Measurements from ENCODE around the gene FFAR1. TPM values are rescaled to one million over a fixed set of nuclear protein-coding genes. Genes with fewer than 3 reads are reported as not detected.

The FFAR1 gene
- polyA plus RNA-seq, 1 donor (not counting 4 experiments of a cell fraction or from before 2014, with no cell fraction given), result not detected

GRCh38 chr19:35309481-35310279 is 38.0 kb upstream of the FFAR1 start:
- H3K9me3 ChIP-seq (ENCODE audit: control insufficient read depth, low read depth, low read length), result no peaks in the 10 kb centered on the region
- H3K4me2 ChIP-seq (ENCODE audit: control insufficient read depth, extremely low read depth, insufficient read depth, low read depth, low read length), result no peak overlapping the region
- H2AFZ ChIP-seq (ENCODE audit: control insufficient read depth, low read length), result no peak overlapping the region
- no peaks in the 10 kb centered on the region for H3K79me2 ChIP-seq (ENCODE audit: control insufficient read depth, insufficient read depth, low read length)
- no peaks in the 10 kb centered on the region for H4K20me1 ChIP-seq (ENCODE audit: control insufficient read depth, extremely low read depth, insufficient read depth, low read length)
- no peak overlapping the region for H3K4me3 ChIP-seq (ENCODE audit: control insufficient read depth in 2 of 3, extremely low read depth in 1 of 3, insufficient read depth in 2 of 3, low read depth in 1 of 3, low read length in 3 of 3)
- no peak overlapping the region for H3K27ac ChIP-seq (ENCODE audit: control insufficient read depth, insufficient read depth, low read length)
- DNase-seq (ENCODE audit: low read depth, low spot score) (no peak), FAIRE-seq (no peak)
- peaks cover 5% of the 10 kb centered on the region for H3K4me1 ChIP-seq (ENCODE audit: control insufficient read depth, extremely low read depth, insufficient read depth, low read length)
- H3K36me3 ChIP-seq (ENCODE audit: control insufficient read depth in 2 of 2, extremely low read depth in 1 of 2, insufficient read depth in 2 of 2, low read length in 2 of 2), result no peaks in the 10 kb centered on the region
- no peaks in the 10 kb centered on the region for H3K9me1 ChIP-seq (ENCODE audit: control insufficient read depth, extremely low read depth, insufficient read depth, low read length)
- H3K9ac ChIP-seq (ENCODE audit: control insufficient read depth, extremely low read depth, insufficient read depth, low read length), result no peak overlapping the region
- TF ChIP-seq CTCF (optimal IDR thresholded peaks at IDR 0.05 in 1 of 3, IDR thresholded peaks at IDR 0.05 in 1 of 3, conservative IDR thresholded peaks at IDR 0.05 in 1 of 3; ENCODE audit: extremely low read depth in 1 of 3, insufficient read depth in 2 of 3, low read length in 3 of 3) (no peak), EZH2 (IDR thresholded peaks at IDR 0.05; ENCODE audit: low read length) (no peak)
- peaks cover 3% of the 10 kb centered on the region for H3K27me3 ChIP-seq (ENCODE audit: control insufficient read depth, extremely low read depth, insufficient read depth, low read length)
- dilution Hi-C loops (cut with MboI; ENCODE audit: extremely low pct_ligation_motif_present, low sequenced_read_pairs), result no loop called here

- DNase-seq (ENCODE audit: low read depth, low spot score), result no peak
- Histone ChIP-seq H3K27ac (ENCODE audit: control insufficient read depth, insufficient read depth, low read length) (no peak overlapping the region), H3K79me2 (ENCODE audit: control insufficient read depth, insufficient read depth, low read length) (no peaks in the 10 kb centered on the region), H3K4me1 (ENCODE audit: control insufficient read depth, extremely low read depth, insufficient read depth, low read length) (peaks cover 5% of the 10 kb centered on the region), H3K9me3 (ENCODE audit: control insufficient read depth, low read depth, low read length) (no peaks in the 10 kb centered on the region), H4K20me1 (ENCODE audit: control insufficient read depth, extremely low read depth, insufficient read depth, low read length) (no peaks in the 10 kb centered on the region), H3K27me3 (ENCODE audit: control insufficient read depth, extremely low read depth, insufficient read depth, low read length) (peaks cover 3% of the 10 kb centered on the region), H3K9ac (ENCODE audit: control insufficient read depth, extremely low read depth, insufficient read depth, low read length) (no peak overlapping the region), H3K4me3 (ENCODE audit: control insufficient read depth in 2 of 3, extremely low read depth in 1 of 3, insufficient read depth in 2 of 3, low read depth in 1 of 3, low read length in 3 of 3) (no peak overlapping the region), H3K36me3 (ENCODE audit: control insufficient read depth in 2 of 2, extremely low read depth in 1 of 2, insufficient read depth in 2 of 2, low read length in 2 of 2) (no peaks in the 10 kb centered on the region), H3K9me1 (ENCODE audit: control insufficient read depth, extremely low read depth, insufficient read depth, low read length) (no peaks in the 10 kb centered on the region), H3K4me2 (ENCODE audit: control insufficient read depth, extremely low read depth, insufficient read depth, low read depth, low read length) (no peak overlapping the region), H2AFZ (ENCODE audit: control insufficient read depth, low read length) (no peak overlapping the region)
- TF ChIP-seq EZH2 (IDR thresholded peaks at IDR 0.05; ENCODE audit: low read length) (no peak), CTCF (optimal IDR thresholded peaks at IDR 0.05 in 1 of 3, IDR thresholded peaks at IDR 0.05 in 1 of 3, conservative IDR thresholded peaks at IDR 0.05 in 1 of 3; ENCODE audit: extremely low read depth in 1 of 3, insufficient read depth in 2 of 3, low read length in 3 of 3) (no peak)
- FAIRE-seq, result no peak
- dilution Hi-C loops (cut with MboI; ENCODE audit: extremely low pct_ligation_motif_present, low sequenced_read_pairs), result no loop called here
Observed at GRCh38 chr19:35310331-35310730, 37.4 kb upstream of the FFAR1 start.

Data from keratinocyte (primary cell).